8988T (cell line): ENCODE results near the gene PRDM16.

Source experiments
- DNase-seq: peaks from one replicate; pipeline ENCODE4 v3.0.0; 2011

The PRDM16 gene

GRCh38 chr1:3469104-3469848 is 400.3 kb downstream of the PRDM16 start:
- DNase-seq: peak; percentile 11

GRCh38 chr1:3469849-3470649 is 401.0 kb downstream of the PRDM16 start:
- DNase-seq: peak; percentile 10

- DNase-seq: no peak
Measured at GRCh38 chr1:3470650-3471355, 401.8 kb downstream of the PRDM16 start.

- peak; percentile 69 for DNase-seq
Measured at GRCh38 chr1:3471356-3472087, 402.5 kb downstream of the PRDM16 start.

GRCh38 chr1:3472088-3472850 is 403.3 kb downstream of the PRDM16 start:
- no peak for DNase-seq

DNA sequence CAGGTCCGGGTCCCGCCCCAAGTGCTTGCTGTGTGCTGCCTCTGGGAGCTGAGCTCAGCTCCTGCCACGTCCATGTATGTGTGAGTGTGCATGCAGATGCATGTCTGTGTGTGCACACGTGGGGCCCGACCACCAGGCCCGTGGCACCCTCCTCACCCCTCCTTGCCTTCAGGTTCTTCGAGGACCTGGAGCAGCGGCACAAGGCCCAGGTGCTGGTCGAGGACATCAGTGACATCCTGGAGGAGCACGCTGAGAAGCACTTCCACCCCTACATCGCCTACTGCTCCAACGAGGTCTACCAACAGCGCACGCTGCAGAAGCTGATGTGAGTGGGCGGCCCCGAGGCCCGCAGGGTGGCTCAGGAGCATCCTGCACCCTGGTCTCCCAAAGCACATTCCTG is 403.9 kb downstream of the PRDM16 start:
- DNase-seq: no peak

GRCh38 chr1:3473381-3473844 is 404.4 kb downstream of the PRDM16 start:
- no peak for DNase-seq

GRCh38 chr1:3474016-3474415 is 405.0 kb downstream of the PRDM16 start:
- no peak for DNase-seq

- no peak for DNase-seq
Measured at GRCh38 chr1:3474421-3474820, 405.4 kb downstream of the PRDM16 start.

DNA sequence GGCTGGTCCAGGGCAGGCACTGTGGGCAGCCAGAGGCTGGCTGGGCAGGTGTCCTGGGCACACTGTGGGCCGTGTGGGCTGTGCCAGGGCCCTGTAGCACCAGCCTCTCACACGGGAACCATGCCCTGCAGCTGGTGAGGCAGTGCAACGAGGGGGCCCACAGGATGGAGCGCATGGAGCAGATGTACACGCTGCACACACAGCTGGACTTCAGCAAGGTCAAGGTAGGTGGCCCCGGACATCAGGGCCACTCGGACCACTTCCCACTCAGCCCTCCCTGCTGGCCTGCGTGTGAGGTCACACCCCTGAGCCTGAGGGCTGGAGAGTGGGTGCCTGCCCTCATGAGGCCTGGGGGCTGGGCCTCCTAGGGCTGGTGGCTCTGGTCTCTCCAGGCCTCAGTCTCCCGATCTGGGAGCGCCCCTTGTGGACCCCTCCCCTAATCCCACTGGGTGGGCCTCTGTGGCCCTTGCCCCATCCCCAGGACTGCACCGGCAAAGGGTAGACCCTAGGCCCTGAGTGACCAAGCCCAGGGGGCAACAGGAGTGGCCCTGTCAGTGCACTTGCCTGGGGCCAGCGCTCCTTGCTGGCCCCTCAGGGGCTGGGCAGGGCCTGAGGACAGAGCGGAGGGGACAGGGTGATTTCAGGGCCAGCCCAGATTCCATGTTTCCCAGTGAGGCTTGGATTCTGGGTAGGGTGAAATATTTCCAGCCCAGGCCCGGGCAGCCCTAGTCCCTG is 407.0 kb downstream of the PRDM16 start:
- DNase-seq: no peak

GRCh38 chr1:3476666-3477065 is 407.7 kb downstream of the PRDM16 start:
- no peak for DNase-seq

DNA sequence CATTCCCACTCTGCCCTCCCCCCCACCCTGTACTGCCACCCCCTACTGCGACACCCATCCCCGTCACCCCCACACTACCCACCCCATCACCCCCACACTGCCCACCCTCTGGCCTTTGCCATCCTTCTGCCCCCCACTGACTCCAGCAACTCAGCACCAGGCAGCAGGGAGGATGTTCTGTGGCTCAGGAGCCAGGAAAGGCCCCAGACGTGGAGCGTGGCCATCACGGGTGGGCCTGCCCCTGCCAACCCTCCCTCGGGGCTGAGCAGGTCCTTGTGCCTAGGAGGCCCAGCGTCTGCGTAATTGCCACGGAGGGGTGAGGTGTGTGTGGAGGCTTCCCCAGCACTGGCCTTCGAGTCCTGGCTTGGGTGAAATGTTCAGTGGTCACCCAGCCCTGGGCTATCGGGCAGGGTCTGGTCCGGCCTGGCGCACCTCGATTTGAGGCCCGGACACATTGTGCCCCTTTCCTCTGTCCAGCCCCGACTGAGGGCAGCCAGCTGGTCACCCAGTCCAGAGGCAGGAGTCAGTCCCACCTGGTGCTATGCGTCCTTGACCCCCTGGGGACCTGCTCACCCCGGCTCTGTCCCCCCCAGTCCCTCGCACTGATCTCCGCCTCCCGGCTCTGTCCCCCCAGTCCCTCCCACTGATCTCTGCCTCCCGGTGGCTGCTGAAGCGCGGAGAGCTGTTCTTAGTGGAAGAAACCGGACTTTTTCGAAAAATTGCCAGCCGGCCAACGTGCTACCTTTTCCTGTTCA is 408.4 kb downstream of the PRDM16 start:
- peak; percentile 60 for DNase-seq

- DNase-seq: no peak
Measured at GRCh38 chr1:3478187-3478586, 409.2 kb downstream of the PRDM16 start.

- DNase-seq: no peak
Measured at GRCh38 chr1:3479511-3480368, 410.7 kb downstream of the PRDM16 start.

DNA sequence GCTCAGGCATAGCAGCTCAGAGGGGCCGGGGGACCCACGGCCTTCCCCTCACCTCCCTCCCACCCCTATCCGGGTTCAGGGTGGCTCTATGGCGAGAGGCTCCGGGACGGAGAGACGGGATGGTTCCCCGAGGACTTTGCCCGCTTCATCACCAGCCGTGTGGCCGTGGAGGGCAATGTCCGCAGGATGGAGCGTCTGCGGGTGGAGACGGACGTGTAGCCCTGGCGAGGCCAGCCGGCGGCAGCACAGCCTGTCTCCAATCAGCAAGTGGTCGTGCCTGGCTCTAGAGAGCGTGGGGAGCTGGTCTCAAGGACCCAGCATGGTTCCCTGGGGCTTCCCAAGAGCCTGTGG is 411.3 kb downstream of the PRDM16 start:
- no peak for DNase-seq

DNA sequence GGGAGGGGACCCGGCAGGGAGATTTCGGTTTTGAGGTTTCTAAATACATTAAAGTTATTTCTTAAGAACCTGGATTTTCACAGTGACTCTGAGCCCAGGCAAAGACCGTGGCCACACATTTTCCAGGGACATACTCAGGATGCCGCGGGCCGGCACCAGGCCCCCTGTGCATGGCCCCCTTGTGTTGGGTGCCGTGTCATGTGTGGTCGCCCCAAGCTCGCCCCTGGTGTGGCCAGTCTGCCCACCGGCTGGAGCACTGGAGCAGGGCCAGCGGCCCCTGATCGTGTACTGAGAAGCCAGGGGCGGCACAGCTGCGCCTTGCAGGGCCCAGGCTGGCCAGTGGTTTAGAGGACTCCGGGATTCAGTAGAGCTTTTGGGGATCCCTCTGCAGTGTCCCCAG is 412.0 kb downstream of the PRDM16 start:
- DNase-seq: no peak

DNA sequence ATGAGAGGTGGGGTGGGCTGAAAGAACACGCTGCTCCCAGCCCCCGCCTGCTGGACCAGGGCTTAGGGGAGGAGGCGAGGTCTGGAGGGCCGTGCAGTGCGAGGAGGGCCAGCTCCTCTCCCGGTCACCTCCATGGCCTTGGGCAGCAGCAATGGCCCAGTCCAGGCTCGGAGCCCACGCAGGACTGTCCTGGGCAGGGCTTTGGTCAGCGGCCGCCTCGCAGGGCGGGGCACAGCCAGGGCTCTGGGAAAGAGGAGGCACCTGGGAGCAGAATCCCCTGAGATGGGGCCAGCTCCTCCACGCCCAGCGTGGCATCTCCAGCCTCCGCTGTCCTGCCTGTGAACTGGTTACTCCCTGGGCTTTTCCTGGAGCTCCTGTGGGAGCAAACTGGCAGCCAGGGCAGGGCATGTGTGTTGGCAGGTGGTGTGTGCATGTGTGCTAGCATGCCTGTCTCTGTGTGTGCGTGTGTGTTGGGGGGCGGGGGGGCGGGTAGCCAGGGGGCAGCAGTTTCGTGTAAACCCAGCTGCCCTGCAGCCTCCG is 412.9 kb downstream of the PRDM16 start:
- DNase-seq: no peak

DNA sequence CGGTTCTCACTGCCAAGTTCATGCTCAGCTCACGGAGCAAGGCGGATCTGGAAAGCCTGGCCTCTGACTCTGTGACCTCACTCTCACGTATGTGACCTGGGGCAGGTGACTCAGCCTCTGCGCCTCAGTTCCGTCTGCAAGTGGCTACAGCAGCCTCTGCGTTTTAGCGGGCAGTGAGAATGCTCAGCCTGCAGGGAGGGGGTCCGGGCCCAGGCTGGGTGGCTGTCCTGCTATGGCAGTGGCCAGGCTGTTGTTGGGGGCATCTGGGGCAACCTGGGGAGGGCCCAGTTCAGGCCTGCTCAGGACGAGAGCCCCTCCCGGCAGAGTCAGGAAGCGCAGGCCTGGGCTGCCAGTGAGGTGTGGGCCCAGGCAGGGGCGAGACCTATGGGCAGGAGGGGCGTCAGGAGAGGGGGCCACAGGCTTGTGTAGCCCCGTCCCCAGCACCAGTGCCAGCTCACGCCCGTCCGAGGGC is 413.4 kb downstream of the PRDM16 start:
- DNase-seq: peak; percentile 71

DNA sequence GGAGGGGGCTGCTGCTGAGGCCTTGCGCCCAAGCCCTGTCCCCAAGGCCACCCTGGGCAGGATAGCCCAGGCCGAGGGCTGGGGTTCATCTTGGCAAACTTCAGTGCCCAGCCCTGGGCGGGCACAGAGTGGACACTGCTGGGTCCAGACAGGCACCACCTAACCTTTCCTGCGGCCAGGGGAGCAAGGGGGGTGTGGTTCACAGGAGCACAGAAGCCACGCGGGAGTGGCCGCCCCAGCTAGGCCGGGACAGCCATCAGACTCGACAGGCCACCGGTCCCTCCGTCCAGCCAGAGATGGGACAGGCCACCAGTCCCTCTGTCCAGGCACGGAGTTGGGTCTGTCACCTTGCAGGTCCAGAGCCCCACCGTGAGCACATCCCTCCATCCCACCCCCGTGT is 414.4 kb downstream of the PRDM16 start:
- no peak for DNase-seq
